NCI-H460 (cell line): ENCODE results near the gene NRIP1. TPM values are rescaled to one million over a fixed set of nuclear protein-coding genes. Genes with fewer than 3 reads are reported as not detected.
"Not testable (repeated sequence)": the region's sequence is repeated elsewhere in the genome, so short reads cannot be mapped to it uniquely, and the experiment has no call there.

ENCODE experiments used
- DNase-seq: peaks from one replicate; pipeline ENCODE4 v3.0.0-alpha.2; 2016; ENCODE audit warnings: low read depth; ENCODE audit errors: extremely low read depth
- total RNA-seq: library from RNA; depleted of rRNA; stranded (reverse); fragments of >200 nt; shearing (Covaris generic); gene quantifications from 2 replicates; pipeline ENCODE4 v1.2.3, GENCODE V29; 2014

NRIP1 gene
- total RNA-seq, 1 experiment from 2014 or later: 17.0 TPM

DNA sequence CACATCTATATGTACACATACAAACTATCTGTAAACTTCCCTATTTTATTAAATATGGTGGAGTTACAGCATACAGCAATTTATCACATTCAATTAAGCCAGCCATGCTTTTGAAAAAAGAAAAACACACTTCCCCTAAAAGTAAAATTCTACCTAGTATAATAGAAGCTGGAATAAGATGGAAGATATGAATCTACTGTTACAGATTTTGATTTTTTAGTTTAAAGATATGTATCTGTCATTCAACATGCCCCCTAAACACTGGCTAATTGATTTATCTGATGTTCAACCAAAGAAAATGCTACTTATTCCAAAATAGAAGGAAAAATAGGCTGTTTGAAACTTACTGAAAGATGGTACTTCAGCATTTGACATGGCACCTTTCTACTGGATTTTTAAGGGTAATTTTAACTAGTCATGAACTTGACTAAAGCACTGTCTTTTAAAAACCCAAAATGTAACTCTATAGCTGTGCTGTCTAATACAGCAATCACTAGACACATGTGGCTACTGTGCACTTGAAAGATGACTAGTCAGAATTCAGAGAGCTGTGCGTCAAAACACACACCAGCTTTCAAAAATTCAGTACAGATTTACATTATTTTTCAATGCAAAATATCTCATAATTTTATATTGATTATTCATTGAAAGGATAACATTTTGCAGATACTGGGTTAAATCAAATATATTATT is 25.0 kb downstream of the NRIP1 start:
- DNase-seq: no peak

DNA sequence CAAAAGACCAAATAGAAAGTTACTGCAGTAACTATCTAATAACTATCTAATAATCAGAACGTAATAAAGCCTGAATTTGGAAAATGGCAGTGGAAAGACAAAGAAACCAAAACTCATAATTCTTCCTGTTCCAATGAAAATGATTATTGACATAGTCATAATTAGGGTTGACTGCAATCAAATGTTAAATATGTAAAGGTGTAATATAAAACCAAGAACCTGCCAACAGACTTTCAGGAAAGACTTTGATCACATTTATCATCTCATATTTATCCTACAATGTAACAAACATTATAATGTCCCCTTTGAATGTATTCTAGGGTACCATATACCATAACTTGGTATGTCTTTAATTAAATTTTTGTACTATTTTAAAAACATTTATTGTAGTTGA is 26.9 kb downstream of the NRIP1 start:
- DNase-seq: no peak

DNA sequence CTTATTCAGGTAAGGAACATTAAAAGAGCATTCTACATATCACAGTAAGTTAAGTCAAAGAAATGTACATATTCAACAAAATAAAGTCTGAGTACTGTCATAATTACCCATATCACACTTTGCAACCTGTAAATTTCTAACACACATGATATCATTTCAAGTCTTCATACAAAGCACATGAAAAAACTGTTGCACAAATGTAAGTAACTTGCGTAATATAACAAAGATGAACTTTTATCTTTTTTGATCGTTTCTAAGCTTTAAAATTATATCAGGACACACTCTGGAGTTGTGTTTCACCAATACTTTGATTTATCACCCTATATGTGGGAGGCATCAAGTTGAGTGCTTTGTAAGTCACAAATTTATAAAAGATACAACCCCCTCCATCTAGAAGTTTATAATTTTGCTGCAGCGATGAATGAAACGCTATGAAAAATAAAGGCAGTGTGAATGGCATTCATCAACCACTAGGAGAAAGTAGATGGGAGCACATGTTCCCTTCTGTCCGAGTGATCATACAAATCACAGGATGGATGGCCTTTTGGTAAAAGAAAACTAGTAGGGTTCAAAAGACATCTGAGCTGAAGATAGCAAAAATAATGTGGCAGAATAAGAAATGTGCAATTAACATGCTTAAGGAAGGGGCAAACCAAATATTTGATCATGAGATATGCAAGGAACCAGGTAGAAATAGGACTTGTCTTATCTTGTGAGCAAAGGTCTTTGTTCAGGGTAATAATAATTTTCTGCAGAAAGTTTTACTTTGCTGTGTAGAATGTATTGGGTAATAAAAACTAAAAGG is 27.5 kb downstream of the NRIP1 start:
- DNase-seq: no peak

GRCh38 chr21:15036189-15036588 is 28.6 kb downstream of the NRIP1 start:
- DNase-seq: no peak

DNA sequence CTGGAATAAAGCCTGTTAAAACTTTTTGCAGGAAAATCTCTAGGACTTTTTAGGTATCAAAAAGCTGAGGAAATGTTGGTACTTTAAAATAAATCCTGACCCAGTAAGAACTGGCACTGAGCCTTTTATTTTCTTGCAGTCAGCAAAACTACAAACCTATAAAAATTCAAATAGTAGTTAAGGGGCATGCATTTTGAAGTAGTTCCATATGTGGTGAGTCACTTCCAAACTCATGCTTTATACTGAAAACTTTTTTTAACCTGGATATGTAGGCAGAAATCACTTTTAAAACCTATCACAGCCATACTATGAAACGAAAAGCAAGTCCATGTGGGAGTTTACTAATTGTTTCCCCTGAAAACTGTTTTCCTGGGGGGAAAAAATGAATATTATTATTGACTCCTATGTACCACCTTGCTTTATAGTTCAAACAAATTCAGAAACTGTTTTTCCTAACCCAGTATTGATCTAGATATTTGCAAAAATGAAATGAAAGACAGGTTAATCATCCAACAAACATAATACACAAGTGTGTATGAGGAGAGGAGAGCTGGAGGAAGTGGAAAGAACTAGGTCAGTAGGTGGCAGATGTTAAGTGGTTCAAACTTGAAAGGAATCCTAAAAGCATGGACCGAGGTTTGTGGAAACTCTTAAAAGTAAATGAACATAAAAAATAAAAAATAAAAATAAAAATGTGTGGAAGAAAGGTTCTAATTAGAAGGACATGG is 30.5 kb downstream of the NRIP1 start:
- DNase-seq: no peak

GRCh38 chr21:15031790-15032357 is 32.9 kb downstream of the NRIP1 start:
- no peak for DNase-seq

DNA sequence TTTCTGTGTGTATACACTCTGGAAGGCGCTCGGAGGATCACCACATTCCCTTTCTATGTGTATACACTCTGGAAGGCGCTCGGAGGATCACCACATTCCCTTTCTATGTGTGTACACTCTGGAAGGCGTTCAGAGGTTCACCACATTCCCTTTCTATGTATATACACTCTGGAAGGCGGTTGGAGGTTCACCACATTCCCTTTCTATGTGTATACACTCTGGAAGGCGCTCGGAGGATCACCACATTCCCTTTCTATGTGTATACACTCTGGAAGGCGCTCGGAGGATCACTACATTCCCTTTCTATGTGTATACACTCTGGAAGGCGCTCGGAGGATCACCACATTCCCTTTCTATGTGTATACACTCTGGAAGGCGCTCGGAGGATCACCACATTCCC is 33.4 kb downstream of the NRIP1 start:
- DNase-seq: not testable (repeated sequence)

DNA sequence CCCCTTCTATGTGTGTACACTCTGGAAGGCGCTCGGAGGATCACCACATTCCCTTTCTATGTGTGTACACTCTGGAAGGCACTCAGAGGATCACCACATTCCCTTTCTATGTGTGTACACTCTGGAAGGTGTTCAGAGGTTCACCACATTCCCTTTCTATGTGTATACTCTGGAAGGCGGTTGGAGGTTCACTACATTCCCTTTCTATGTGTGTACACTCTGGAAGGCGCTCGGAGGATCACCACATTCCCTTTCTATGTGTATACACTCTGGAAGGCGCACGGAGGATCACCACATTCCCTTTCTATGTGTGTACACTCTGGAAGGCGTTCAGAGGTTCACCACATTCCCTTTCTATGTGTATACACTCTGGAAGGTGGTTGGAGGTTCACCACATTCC is 33.9 kb downstream of the NRIP1 start:
- DNase-seq: not testable (repeated sequence)

DNA sequence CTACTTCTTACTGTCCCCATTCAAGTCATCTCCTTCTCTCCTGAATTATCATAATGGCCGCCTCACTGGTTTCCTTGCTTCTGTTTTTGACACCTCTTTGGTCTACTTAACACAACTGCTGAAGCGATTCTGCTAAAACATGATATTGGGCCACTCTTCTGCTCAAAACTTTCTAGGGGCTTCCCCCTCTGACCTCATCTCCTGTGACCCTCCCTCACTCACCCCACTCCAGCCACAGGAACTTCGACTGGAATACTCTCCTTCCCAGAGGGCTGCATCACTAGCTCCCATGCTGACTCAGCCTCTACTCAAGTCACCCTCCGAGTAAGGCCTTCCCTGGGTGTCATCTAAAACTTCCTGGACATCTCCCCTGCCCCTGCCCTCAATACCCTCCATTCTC is 35.7 kb downstream of the NRIP1 start:
- DNase-seq: no peak

DNA sequence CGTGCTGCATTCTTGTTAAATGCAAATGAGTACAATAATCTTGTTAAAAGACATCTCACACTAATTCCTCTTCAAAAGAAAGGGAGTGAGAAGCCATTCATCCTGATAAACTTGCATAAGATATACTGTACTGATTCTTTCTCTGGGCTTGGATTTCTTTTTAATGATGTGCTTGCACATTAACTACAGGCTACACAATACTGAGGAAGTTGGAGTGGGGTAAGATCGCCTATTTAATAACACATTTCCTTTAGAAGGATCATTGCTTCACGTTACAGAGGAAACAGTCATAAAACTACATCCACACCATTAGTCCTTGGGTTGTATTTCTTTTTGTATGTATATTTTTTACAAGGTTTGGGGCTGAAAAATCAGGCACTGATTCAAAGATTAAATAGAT is 36.6 kb downstream of the NRIP1 start:
- DNase-seq: no peak

GRCh38 chr21:15027056-15027455 is 37.7 kb downstream of the NRIP1 start:
- DNase-seq: no peak

DNA sequence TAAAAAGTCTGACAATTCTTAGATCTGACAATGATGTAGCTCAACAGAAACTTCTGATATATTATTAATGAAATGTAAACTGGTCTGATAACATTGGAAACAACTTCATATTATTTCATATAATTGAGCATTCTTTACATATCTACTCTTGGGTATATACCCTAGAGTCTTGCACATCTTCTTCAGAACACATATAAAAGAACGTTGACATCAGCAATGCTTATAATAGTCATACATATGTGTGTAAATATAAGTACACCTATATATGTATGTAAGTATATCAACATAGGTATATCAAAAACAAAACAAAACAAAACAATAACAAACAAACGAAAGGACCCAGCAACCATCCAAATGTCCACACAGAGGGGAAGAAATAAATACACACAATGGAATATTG is 38.4 kb downstream of the NRIP1 start:
- DNase-seq: no peak

GRCh38 chr21:15023776-15024175 is 41.0 kb downstream of the NRIP1 start:
- peak; percentile 54 for DNase-seq

DNA sequence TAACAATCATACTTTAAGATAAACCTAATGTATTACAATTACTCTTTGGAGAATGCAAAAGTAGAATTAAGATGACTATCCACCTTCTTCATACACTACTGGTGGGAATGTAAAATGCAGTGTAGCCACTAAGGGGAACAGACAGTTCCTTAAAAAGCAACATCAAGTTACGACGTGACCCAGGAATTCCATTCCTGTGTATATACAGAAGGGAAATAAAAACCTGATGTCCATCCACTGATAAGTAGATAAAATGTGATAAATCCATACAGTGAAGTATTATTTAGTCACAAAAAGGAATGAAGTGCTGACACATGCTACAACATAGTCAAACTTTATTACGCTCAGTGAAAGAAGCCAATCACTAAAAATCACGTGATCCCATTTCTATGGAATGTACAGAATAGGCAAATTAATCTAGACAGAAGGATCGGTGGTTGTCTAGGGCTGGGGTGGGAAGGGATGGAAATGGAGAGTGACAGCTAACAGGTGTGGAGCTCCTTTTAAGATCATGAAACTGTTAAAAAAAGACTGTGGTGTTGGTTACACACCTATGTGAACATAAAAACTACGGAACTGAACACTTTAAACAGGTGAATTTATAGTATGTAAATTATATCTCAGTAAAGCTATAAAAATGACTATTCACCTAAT is 42.1 kb downstream of the NRIP1 start:
- no peak for DNase-seq

GRCh38 chr21:15020797-15021196 is 44.0 kb downstream of the NRIP1 start:
- DNase-seq: no peak

GRCh38 chr21:15018382-15018781 is 46.4 kb downstream of the NRIP1 start:
- no peak for DNase-seq

DNA sequence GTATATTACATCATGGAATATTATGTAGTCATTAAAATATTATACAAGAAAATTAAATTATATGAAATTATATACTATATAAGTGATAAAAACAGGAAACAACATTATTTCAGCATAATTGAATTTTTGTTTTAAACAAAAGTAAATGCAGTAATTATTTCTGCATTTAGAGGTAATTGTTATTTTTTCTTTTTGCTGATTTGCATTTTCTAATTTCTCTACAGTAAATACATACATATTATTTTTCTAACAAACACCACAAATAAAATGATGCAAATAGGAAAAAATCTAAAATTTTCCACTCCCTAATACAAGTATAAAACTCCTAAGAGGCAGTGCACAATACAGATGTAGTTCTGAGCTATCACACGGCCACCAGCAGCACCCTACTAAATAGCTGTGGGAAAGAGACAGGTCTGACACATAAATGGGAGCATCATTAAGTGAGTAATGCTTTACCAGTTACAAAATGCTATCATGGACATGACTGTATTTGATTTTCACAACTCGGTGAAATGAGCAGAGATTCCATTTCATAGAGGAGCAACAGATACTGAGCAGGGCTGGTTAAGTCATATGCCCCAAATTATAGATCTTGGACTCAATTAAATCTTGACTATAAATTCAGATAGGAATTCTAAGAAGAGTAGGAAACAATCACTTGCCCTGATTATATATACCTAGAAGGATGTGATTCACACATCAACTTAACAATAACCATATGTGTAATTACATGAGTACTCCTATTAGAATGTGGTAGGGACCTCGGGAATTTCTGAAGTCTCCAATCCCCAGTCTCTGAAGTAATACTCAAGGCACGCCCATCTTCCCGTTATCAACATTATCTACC is 49.0 kb downstream of the NRIP1 start:
- peak; percentile 67 for DNase-seq

GRCh38 chr21:15014221-15014620 is 50.6 kb downstream of the NRIP1 start:
- DNase-seq: no peak

DNA sequence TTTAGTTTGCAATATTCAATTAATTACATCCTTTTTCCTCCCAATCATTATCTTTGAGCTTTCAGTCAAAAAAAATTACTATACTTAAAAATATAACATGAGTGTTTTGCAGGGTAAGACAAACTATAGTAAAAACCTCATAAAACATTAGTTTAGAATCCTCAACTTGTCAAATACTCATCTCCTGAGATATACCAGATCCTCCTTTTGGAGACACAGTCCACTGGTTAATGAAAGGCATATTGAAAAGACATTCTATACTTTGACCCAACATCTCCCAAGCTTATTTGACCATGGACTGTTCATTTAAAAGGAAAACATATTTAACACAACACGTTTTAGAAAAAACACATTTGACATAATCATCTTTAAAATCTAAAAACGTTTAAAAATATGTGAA is 52.8 kb downstream of the NRIP1 start:
- DNase-seq: no peak

DNA sequence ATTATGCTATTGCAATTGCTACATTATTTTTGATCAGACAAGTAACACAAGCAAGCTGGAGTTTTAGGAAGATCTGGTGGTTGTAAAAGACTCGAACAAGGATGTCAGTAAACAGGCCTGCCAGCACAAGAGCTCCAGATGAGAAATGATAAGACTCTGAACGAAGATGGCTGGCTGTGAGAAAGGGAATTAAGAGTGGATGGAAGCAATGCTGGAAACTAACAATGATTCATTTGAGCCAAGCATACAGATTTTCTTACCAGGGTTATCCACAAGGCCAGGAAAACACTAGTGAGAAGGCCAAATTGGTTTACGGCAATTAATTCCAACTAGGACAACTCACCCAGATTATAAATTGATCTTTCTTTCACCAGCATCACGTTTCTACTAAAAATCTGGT is 54.2 kb downstream of the NRIP1 start:
- DNase-seq: no peak
